Panc1 (cell line): ENCODE data around the gene CYB5D1. TPM values are rescaled to one million over a fixed set of nuclear protein-coding genes. Genes with fewer than 3 reads are reported as not detected.

Source experiments
- ATAC-seq: fragments of 200-7000 bp; cut with Tn5 transposase; 2 replicates; pipeline ENCODE4 v1.9.1; 2020; ENCODE audit warnings: mild to moderate bottlenecking, moderate library complexity
- BruUV-seq: library from RNA; stranded (reverse); fragments of 400-500 nt; replicated peaks from 2 replicates; lab custom pipeline; 2021; lab: Mats Ljungman, UMichigan
- CTCF ChIA-PET: fragments of 300-600 bp; sonication (Branson Sonifier 250); formaldehyde crosslinking; loops from one replicate; lab custom pipeline; 2022; ENCODE audit warnings: antibody characterized with exemption; lab: Charles Lee
- POLR2A ChIA-PET: fragments of 300-600 bp; sonication (Branson Sonifier 250); formaldehyde crosslinking; loops from one replicate; lab custom pipeline; 2022; ENCODE audit warnings: antibody characterized with exemption; lab: Charles Lee
- DNase-seq: peaks from one replicate; pipeline ENCODE4 v3.0.0-alpha.2; 2010; ENCODE audit warnings: low read depth, low spot score
- H3K27ac ChIP-seq: 2 replicates; pipeline ENCODE4 v1.5.1; 2011; ENCODE audit warnings: mild to moderate bottlenecking, low read length, inconsistent platforms
- H3K27me3 ChIP-seq: fragments of 200-500 bp; sonication (Bioruptor generic); 2 replicates; pipeline ENCODE4 v1.6.0; 2014; ENCODE audit warnings: low read length, inconsistent platforms; ENCODE audit not compliant: control insufficient read depth, insufficient read depth
- H3K36me3 ChIP-seq: fragments of 200-500 bp; sonication (Bioruptor generic); 2 replicates; pipeline ENCODE4 v1.5.1; 2014; ENCODE audit warnings: inconsistent platforms, mild to moderate bottlenecking, low read length, moderate library complexity; ENCODE audit not compliant: control insufficient read depth, insufficient read depth
- H3K4me1 ChIP-seq: 2 replicates; pipeline ENCODE4 v1.5.1; 2011; ENCODE audit warnings: inconsistent platforms, mild to moderate bottlenecking, low read length, moderate library complexity; ENCODE audit not compliant: control insufficient read depth, insufficient read depth
- H3K4me3 ChIP-seq, 2 experiments: 2 replicates each; pipeline ENCODE4 v1.5.1; 2011 to 2012; ENCODE audit warnings: low read depth in 2 of 2, low read length in 2 of 2, mild to moderate bottlenecking in 2 of 2, inconsistent platforms in 1 of 2, moderate library complexity in 1 of 2
- H3K9me3 ChIP-seq: fragments of 200-500 bp; sonication (Bioruptor generic); 2 replicates; pipeline ENCODE4 v1.5.1; 2014; ENCODE audit warnings: low read depth, mild to moderate bottlenecking, inconsistent platforms, low read length, moderate library complexity; ENCODE audit not compliant: control insufficient read depth, insufficient read depth
- POLR2AphosphoS5 ChIP-seq: IDR thresholded peaks from 2 replicates; pipeline ENCODE4 v1.6.1; 2012; ENCODE audit warnings: mild to moderate bottlenecking, low read depth, low read length, moderate library complexity
- TCF7L2 ChIP-seq: IDR thresholded peaks from 2 replicates; pipeline ENCODE4 v1.6.1; 2011; ENCODE audit warnings: mild to moderate bottlenecking, low read depth, low read length, inconsistent platforms
- in situ Hi-C: cut with HindIII; loops from 2 replicates; pipeline ENCODE4 v1.10.0; 2016; ENCODE audit warnings: low sequenced_read_pairs, low pct_unique_long_range_greater_than_20kb
- intact Hi-C: fragments of 100-400 bp; cut with micrococcal nuclease; formaldehyde crosslinking; loops from one replicate; pipeline ENCODE4 v1.10.0; 2022; ENCODE audit not compliant: unreplicated experiment
- total RNA-seq: library from RNA; stranded (reverse); gene quantifications from one replicate; pipeline ENCODE4 v1.2.1, GENCODE V29; 2021; ENCODE audit not compliant: unreplicated experiment
- TF ChIP-seq, protein P1 (sequence below): fragments of 450-650 bp; IDR thresholded peaks from 2 replicates; pipeline ENCODE4 v1.5.1; 2017; ENCODE audit warnings: mild to moderate bottlenecking
- TF ChIP-seq, protein P2 (sequence below), 2 experiments: IDR thresholded peaks; 2 replicates each; pipeline ENCODE4 v1.6.1; 2011 to 2012; ENCODE audit warnings: low read depth in 2 of 2, control low read depth in 1 of 2, low read length in 1 of 2, mild to moderate bottlenecking in 1 of 2, moderate library complexity in 1 of 2; ENCODE audit not compliant: insufficient read depth in 1 of 2

Gene CYB5D1
- total RNA-seq, 1 experiment from 2014 or later: 8.6 TPM

DNA sequence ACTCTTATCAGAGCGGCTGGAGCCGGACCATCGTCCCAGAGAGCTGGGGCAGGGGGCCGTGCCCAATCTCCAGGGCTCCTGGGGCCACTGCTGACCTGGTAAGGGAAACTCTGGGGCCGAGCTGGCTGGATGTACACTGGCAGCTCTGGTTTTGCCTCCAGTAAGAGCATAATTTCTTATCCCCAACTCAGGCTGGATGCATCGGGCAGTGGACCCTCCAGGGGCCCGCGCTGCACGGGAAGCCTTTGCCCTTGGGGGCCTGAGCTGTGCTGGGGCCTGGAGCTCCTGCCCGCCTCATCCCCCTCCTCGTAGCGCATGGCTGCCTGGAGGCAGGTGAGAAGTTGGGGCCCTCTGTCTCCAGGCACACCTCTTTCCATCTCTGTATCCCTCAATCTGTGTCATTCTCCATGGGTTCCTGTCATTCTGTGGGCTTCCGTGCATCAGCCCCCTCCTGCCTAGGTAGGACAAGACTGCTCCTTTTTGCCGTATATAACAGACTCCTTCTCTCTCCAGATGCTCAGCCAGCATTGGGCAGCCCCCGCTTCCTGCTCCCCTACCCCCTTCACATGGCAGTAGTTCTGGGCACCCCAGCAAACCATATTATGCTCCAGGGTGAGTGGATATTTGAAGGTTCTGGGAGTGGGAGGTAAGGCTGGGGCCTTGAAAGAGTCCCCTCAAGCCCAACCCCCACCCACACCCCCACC is 12.3 kb upstream of the CYB5D1 start:
- ChIA-PET POLR2A (interaction anchor here (0.6 to 1.9 kb wide), 4 partner anchors 10 to 389 kb away, joined by 3 to 7 read pairs (median 5); no protein-coding TSS in a partner anchor), CTCF (interaction anchor here (0.6 kb wide), 1 partner anchor 102 kb away, joined by 9 read pairs; no protein-coding TSS in a partner anchor)
- no peaks in the 10 kb centered on the region for H3K27me3 ChIP-seq
- ATAC-seq (no peak), DNase-seq (no peak)
- H3K4me3 ChIP-seq: peak overlapping the region; percentile 72 to 84
- H3K27ac ChIP-seq: peak overlapping the region; percentile 63
- intact Hi-C loops: no loop called here
- in situ Hi-C loops: no loop called here
- no peaks in the 10 kb centered on the region; the same call in 1 of the 2 replicates for H3K36me3 ChIP-seq
- H3K4me1 ChIP-seq: peaks cover 7% of the 10 kb centered on the region
- H3K9me3 ChIP-seq: no peaks in the 10 kb centered on the region
- no TSS peak for BruUV-seq
- TF ChIP-seq, protein P1, sequence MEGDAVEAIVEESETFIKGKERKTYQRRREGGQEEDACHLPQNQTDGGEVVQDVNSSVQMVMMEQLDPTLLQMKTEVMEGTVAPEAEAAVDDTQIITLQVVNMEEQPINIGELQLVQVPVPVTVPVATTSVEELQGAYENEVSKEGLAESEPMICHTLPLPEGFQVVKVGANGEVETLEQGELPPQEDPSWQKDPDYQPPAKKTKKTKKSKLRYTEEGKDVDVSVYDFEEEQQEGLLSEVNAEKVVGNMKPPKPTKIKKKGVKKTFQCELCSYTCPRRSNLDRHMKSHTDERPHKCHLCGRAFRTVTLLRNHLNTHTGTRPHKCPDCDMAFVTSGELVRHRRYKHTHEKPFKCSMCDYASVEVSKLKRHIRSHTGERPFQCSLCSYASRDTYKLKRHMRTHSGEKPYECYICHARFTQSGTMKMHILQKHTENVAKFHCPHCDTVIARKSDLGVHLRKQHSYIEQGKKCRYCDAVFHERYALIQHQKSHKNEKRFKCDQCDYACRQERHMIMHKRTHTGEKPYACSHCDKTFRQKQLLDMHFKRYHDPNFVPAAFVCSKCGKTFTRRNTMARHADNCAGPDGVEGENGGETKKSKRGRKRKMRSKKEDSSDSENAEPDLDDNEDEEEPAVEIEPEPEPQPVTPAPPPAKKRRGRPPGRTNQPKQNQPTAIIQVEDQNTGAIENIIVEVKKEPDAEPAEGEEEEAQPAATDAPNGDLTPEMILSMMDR: no peak
- no peak for TF ChIP-seq TCF7L2
- TF ChIP-seq POLR2AphosphoS5: no peak

DNA sequence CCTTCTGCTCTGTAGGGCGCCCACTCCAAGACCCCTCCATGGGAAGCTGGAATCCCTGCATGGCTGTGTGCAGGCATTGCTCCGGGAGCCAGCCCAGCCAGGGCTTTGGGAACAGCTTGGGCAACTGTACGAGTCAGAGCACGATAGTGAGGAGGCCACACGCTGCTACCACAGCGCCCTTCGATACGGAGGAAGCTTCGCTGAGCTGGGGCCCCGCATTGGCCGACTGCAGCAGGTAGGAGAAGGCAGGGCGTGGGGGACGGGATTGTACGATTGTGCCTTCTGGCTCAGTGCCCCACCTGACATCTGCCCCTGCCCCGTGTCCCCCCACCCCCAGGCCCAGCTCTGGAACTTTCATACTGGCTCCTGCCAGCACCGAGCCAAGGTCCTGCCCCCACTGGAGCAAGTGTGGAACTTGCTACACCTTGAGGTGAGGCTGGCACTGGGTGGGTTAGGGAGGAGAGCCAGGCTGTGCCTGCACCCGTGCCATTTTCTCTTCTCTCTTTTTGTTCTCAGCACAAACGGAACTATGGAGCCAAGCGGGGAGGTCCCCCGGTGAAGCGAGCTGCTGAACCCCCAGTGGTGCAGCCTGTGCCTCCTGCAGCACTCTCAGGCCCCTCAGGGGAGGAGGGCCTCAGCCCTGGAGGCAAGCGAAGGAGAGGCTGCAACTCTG is 11.6 kb upstream of the CYB5D1 start:
- in situ Hi-C loops: no loop called here
- TF ChIP-seq, protein P2, sequence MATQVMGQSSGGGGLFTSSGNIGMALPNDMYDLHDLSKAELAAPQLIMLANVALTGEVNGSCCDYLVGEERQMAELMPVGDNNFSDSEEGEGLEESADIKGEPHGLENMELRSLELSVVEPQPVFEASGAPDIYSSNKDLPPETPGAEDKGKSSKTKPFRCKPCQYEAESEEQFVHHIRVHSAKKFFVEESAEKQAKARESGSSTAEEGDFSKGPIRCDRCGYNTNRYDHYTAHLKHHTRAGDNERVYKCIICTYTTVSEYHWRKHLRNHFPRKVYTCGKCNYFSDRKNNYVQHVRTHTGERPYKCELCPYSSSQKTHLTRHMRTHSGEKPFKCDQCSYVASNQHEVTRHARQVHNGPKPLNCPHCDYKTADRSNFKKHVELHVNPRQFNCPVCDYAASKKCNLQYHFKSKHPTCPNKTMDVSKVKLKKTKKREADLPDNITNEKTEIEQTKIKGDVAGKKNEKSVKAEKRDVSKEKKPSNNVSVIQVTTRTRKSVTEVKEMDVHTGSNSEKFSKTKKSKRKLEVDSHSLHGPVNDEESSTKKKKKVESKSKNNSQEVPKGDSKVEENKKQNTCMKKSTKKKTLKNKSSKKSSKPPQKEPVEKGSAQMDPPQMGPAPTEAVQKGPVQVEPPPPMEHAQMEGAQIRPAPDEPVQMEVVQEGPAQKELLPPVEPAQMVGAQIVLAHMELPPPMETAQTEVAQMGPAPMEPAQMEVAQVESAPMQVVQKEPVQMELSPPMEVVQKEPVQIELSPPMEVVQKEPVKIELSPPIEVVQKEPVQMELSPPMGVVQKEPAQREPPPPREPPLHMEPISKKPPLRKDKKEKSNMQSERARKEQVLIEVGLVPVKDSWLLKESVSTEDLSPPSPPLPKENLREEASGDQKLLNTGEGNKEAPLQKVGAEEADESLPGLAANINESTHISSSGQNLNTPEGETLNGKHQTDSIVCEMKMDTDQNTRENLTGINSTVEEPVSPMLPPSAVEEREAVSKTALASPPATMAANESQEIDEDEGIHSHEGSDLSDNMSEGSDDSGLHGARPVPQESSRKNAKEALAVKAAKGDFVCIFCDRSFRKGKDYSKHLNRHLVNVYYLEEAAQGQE (IDR thresholded peaks at IDR 0.05; ENCODE audit: insufficient read depth in 1 of 2, low read depth in 2 of 2, low read length in 1 of 2): no peak
- H3K27ac ChIP-seq: no peak overlapping the region
- BruUV-seq: no TSS peak
- H3K4me1 ChIP-seq: peaks cover under 1% of the 10 kb centered on the region
- intact Hi-C loops: no loop called here
- ATAC-seq (no peak), DNase-seq (no peak)
- ChIA-PET POLR2A (interaction anchor here (0.6 to 0.7 kb wide), 2 partner anchors 98 to 161 kb away, joined by 3 to 7 read pairs; no protein-coding TSS in a partner anchor), CTCF (interaction anchor here (0.6 kb wide), 1 partner anchor 103 kb away, joined by 9 read pairs; no protein-coding TSS in a partner anchor)
- H3K9me3 ChIP-seq: no peaks in the 10 kb centered on the region
- H3K36me3 ChIP-seq: no peaks in the 10 kb centered on the region; the same call in 1 of the 2 replicates
- no peaks in the 10 kb centered on the region for H3K27me3 ChIP-seq
- H3K4me3 ChIP-seq: no peak overlapping the region
